ACHN (cell line): ENCODE data around the gene CBLN4.

Source experiments
- DNase-seq: peaks from one replicate; pipeline ENCODE4 v3.0.0-alpha.2; 2015
- in situ Hi-C: cut with HindIII; loops from 2 replicates; pipeline ENCODE4 v1.10.0; 2017; ENCODE audit warnings: low sequenced_read_pairs, low pct_ligation_motif_present, low pct_unique_long_range_greater_than_20kb

The CBLN4 gene

DNA sequence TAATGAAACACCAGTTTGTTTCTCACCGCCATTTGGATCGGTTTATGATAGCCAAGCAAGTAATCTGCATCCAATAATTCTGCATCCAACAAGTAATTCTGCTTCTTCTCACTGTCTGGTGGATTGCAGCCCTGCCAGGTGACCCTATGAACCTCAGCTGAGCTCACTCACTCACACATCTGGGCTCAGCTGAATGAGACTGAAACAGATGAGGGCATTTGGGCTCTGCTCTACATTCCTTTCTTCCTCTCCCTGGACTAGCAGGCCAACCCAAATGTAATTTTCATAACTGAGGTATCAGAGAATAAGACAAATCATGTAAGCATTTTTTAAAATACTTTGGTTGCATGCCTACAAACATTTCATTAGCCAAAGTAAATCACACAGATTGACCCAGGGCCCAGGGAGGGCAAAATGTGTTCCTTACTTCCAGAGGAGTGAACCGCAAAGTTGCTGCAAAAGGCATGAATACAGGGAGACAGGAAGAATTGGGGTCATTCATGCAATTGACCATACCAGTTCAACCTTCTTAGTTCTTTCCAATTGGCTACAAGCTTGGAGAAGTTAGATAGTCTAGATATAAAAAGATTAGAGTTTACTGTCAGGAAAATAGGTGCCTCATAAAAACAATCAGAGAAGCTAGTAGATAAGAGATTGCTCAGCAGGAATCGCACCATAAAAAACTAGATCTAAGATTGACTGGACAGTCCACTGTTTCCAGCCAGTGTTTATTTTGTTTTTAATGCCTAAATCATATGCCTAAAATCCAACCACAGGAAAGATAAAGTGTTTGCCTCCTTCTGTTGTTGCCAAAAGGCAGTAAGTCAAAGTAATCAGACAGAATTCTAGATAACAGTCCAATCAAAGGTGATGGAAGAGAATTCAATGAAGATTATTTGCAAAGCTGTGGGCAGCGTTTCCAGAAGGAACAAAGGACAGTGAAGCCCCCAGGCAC lies 43.7 kb downstream of the CBLN4 start:
- in situ Hi-C loops, result no loop called here
- DNase-seq, result no peak

DNA sequence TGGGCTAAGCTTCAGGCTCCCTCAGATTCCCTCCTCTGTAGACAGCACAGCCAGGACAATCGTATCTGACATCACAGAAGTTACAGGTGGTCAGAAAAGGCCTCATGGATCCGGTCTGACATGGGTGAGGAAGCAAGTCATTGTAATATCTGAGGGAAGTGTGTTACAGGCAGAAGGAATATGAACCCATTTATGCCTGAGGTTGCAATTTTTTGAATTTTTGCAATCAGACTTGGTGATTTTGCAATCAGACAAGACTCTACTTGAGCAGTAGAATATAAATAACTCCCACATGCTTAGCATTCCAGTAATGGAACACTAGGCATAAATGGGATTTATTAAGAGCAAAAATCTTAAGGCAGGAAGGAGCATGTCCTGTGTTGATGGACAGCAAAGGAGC lies 52.1 kb downstream of the CBLN4 start:
- DNase-seq, result no peak
- in situ Hi-C loops, result no loop called here

- in situ Hi-C loops, result no loop called here
Measured at GRCh38 chr20:55947701-55948100, 57.6 kb downstream of the CBLN4 start.

More at GRCh38 chr20:55947701-55948100, 57.6 kb downstream of the CBLN4 start:
- no peak for DNase-seq
